IMR-90 (cell line): ENCODE measurements around the gene MTA2. TPM values are rescaled to one million over a fixed set of nuclear protein-coding genes. Genes with fewer than 3 reads are reported as not detected.
"Not testable (repeated sequence)": the region's sequence is repeated elsewhere in the genome, so short reads cannot be mapped to it uniquely, and the experiment has no call there.

Experiments
- ATAC-seq: fragments of 200-7000 bp; cut with Tn5 transposase; 2 replicates; pipeline ENCODE4 v1.9.1; 2020; ENCODE audit warnings: low read depth, mild to moderate bottlenecking, moderate library complexity
- BruUV-seq: library from RNA; stranded (reverse); fragments of 400-500 nt; replicated peaks from 2 replicates; lab custom pipeline; 2021; lab: Mats Ljungman, UMichigan
- CTCF ChIA-PET: fragments of 300-600 bp; formaldehyde crosslinking; extraction: SDS; loops from one replicate; lab custom pipeline; 2021; ENCODE audit warnings: antibody characterized with exemption; lab: Yijun Ruan, JAX
- POLR2A ChIA-PET: fragments of 300-600 bp; sonication (Branson Sonifier 250); formaldehyde crosslinking; loops from one replicate; lab custom pipeline; 2022; ENCODE audit warnings: antibody characterized with exemption; ENCODE audit not compliant: unreplicated experiment; lab: Charles Lee
- DNase-seq: peaks from one replicate; pipeline ENCODE4 v3.0.0; 2013
- H2AFZ ChIP-seq: replicated peaks from 2 replicates; pipeline ENCODE3; 2013; ENCODE audit warnings: low read length, mild to moderate bottlenecking; ENCODE audit not compliant: poor library complexity
- H2AK5ac ChIP-seq: 2 replicates; pipeline ENCODE4 v1.6.1; 2013; ENCODE audit warnings: low read depth, low read length, inconsistent platforms
- H2AK9ac ChIP-seq: replicated peaks from 2 replicates; pipeline ENCODE3; 2013; ENCODE audit warnings: mild to moderate bottlenecking, low read depth, low read length, moderate library complexity; ENCODE audit not compliant: poor library complexity
- H2BK120ac ChIP-seq: 2 replicates; pipeline ENCODE4 v1.6.1; 2013; ENCODE audit warnings: low read depth, low read length, inconsistent platforms
- H2BK15ac ChIP-seq: 3 replicates; pipeline ENCODE4 v1.6.1; 2013; ENCODE audit warnings: low read depth, low read length, inconsistent platforms
- H2BK20ac ChIP-seq: 2 replicates; pipeline ENCODE4 v1.6.1; 2013; ENCODE audit warnings: low read depth, mild to moderate bottlenecking, inconsistent platforms, low read length, moderate library complexity
- H2BK5ac ChIP-seq: 2 replicates; pipeline ENCODE4 v1.6.1; 2013; ENCODE audit warnings: mild to moderate bottlenecking, low read depth, low read length, inconsistent platforms; ENCODE audit not compliant: poor library complexity, severe bottlenecking
- H3K14ac ChIP-seq: replicated peaks from 2 replicates; pipeline ENCODE4 v1.6.1; 2013; ENCODE audit warnings: low read depth, low read length, inconsistent platforms
- H3K18ac ChIP-seq: 2 replicates; pipeline ENCODE4 v1.6.1; 2013; ENCODE audit warnings: low read depth, low read length, control low read depth
- H3K23ac ChIP-seq: 2 replicates; pipeline ENCODE4 v1.6.1; 2013; ENCODE audit warnings: low read depth, low read length, inconsistent platforms
- H3K27ac ChIP-seq: 2 replicates; pipeline ENCODE4 v1.5.1; 2013; ENCODE audit warnings: mild to moderate bottlenecking, control low read depth, low read length; ENCODE audit not compliant: insufficient read depth
- H3K27me3 ChIP-seq: 2 replicates; pipeline ENCODE4 v1.6.1; 2013; ENCODE audit warnings: low read length; ENCODE audit not compliant: control insufficient read depth, insufficient read depth
- H3K36me3 ChIP-seq: 2 replicates; pipeline ENCODE4 v1.6.1; 2013; ENCODE audit warnings: low read length, mixed read lengths; ENCODE audit not compliant: control insufficient read depth, insufficient read depth
- H3K4ac ChIP-seq: 2 replicates; pipeline ENCODE4 v1.6.1; 2013; ENCODE audit warnings: low read depth, low read length, inconsistent platforms
- H3K4me1 ChIP-seq: 2 replicates; pipeline ENCODE4 v1.6.1; 2013; ENCODE audit warnings: low read length, mixed read lengths; ENCODE audit not compliant: control insufficient read depth, insufficient read depth
- H3K4me2 ChIP-seq: 2 replicates; pipeline ENCODE4 v1.6.1; 2013; ENCODE audit warnings: low read depth, mild to moderate bottlenecking, control low read depth, low read length, moderate library complexity
- H3K4me3 ChIP-seq: 2 replicates; pipeline ENCODE4 v1.5.1; 2013; ENCODE audit warnings: low read depth, mild to moderate bottlenecking, control low read depth, low read length, moderate library complexity; ENCODE audit not compliant: insufficient read depth
- H3K56ac ChIP-seq: 2 replicates; pipeline ENCODE4 v1.6.1; 2013; ENCODE audit warnings: low read length, inconsistent platforms; ENCODE audit not compliant: insufficient read depth; ENCODE audit errors: extremely low read depth
- H3K79me1 ChIP-seq, 2 experiments: 2 replicates each; pipeline ENCODE4 v1.6.1; 2013; ENCODE audit warnings: low read length in 2 of 2, inconsistent platforms in 1 of 2, low read depth in 1 of 2
- H3K9ac ChIP-seq: 2 replicates; pipeline ENCODE4 v1.6.1; 2013; ENCODE audit warnings: low read depth, low read length, control low read depth
- H3K9me1 ChIP-seq: 2 replicates; pipeline ENCODE4 v1.6.1; 2013; ENCODE audit warnings: low read length, inconsistent platforms; ENCODE audit not compliant: insufficient read depth
- H3K9me3 ChIP-seq: 2 replicates; pipeline ENCODE4 v1.6.1; 2013; ENCODE audit warnings: low read length; ENCODE audit not compliant: control insufficient read depth, insufficient read depth
- H4K20me1 ChIP-seq: 2 replicates; pipeline ENCODE4 v1.6.1; 2013; ENCODE audit warnings: low read length, inconsistent platforms; ENCODE audit not compliant: insufficient read depth
- H4K5ac ChIP-seq: 2 replicates; pipeline ENCODE4 v1.6.1; 2013; ENCODE audit warnings: mild to moderate bottlenecking, low read depth, low read length, control low read depth
- H4K8ac ChIP-seq, 2 experiments: 2 replicates each; pipeline ENCODE4 v1.6.1; 2013; ENCODE audit warnings: low read depth in 2 of 2, low read length in 2 of 2, control low read depth in 1 of 2, inconsistent platforms in 1 of 2
- H4K91ac ChIP-seq: 2 replicates; pipeline ENCODE4 v1.6.1; 2013; ENCODE audit warnings: low read depth, low read length, inconsistent platforms; ENCODE audit not compliant: insufficient read depth
- WGBS, 2 experiments: methylation state at CpG; one replicate each; pipeline versions ENCODE4 v1.1.5 to v1.1.7; 2013; ENCODE audit warnings: missing lambda C conversion rate in 2 of 2; ENCODE audit not compliant: insufficient read length in 1 of 2; ENCODE audit errors: extremely low coverage in 2 of 2; 5-methylcytosine and 5-hydroxymethylcytosine counted together
- dilution Hi-C: fragments of 300-500 bp; cut with HindIII; formaldehyde crosslinking; loops from one replicate; pipeline ENCODE4 v1.14.3; 2018; ENCODE audit warnings: low sequenced_read_pairs; ENCODE audit not compliant: unreplicated experiment
- in situ Hi-C: fragments of 300-500 bp; cut with MboI; formaldehyde crosslinking; loops from 3 replicates; pipeline ENCODE4 v1.14.3; 2019; ENCODE audit warnings: low sequenced_read_pairs, inconsistent platforms, mixed read lengths
- intact Hi-C: fragments of 100-400 bp; cut with micrococcal nuclease; formaldehyde crosslinking; loops from 2 replicates; pipeline ENCODE4 v1.10.0; 2022
- polyA plus RNA-seq, 3 experiments: library from polyadenylated mRNA; depleted of rRNA; stranded (reverse); fragments of >200 nt; gene quantifications; 2 replicates each; pipeline ENCODE4 v1.2.3, GENCODE V29; 2012; ENCODE audit warnings: low replicate concordance in 1 of 3
- total RNA-seq: library from RNA; depleted of rRNA; stranded (reverse); fragments of >200 nt; gene quantifications from 2 replicates; pipeline ENCODE4 v1.2.3, GENCODE V29; 2012

Gene MTA2
- total and polyA plus RNA-seq, 2 of the 4 experiments (the other 2 are of a cell fraction), result 34.8 to 136 TPM

GRCh38 chr11:62561677-62562230 is 39.9 kb downstream of the MTA2 start:
- WGBS, 2 experiments, result no CpG with 5 or more reads among the region's 3 CpGs
- H3K4me3 ChIP-seq, H3K23ac ChIP-seq, H3K14ac ChIP-seq, dilution Hi-C loops, ATAC-seq, H4K91ac ChIP-seq, H2BK20ac ChIP-seq, H3K9me3 ChIP-seq, intact Hi-C loops, H4K5ac ChIP-seq, H3K56ac ChIP-seq, H2AFZ ChIP-seq, H3K4ac ChIP-seq, H2BK15ac ChIP-seq, BruUV-seq, H3K4me1 ChIP-seq, H3K9ac ChIP-seq, H3K4me2 ChIP-seq, H2AK9ac ChIP-seq, in situ Hi-C loops, H4K8ac ChIP-seq, H3K27me3 ChIP-seq, H3K9me1 ChIP-seq, H2BK120ac ChIP-seq, DNase-seq, H3K18ac ChIP-seq, H2AK5ac ChIP-seq: not testable (repeated sequence)
- Histone ChIP-seq H3K27ac (peak overlapping the region; percentile 36; the same call in 1 of the 2 replicates), H2BK5ac (peak overlapping the region; percentile 35), H4K20me1 (peaks cover 42% of the 10 kb centered on the region), H3K36me3 (peaks cover 45% of the 10 kb centered on the region), H3K79me1 (peaks cover 17 to 35% of the 10 kb centered on the region in 2 experiments)
- CTCF ChIA-PET, result interaction anchor here (1.8 kb wide), 1 partner anchor 161 kb away, joined by 8 read pairs; no protein-coding TSS in a partner anchor
- POLR2A ChIA-PET, result interaction anchor here (0.6 kb wide), 1 partner anchor 9 kb away, joined by 3 read pairs; no protein-coding TSS in a partner anchor
